HEK293T (cell line): ENCODE measurements around the gene CAST.

Source experiments
- NFRKB ChIP-seq: fragments of 450-650 bp; IDR thresholded peaks from 2 replicates; pipeline ENCODE4 v1.6.1; 2016; ENCODE audit warnings: mild to moderate bottlenecking, moderate library complexity
- SP1 ChIP-seq: fragments of 450-650 bp; IDR thresholded peaks from 2 replicates; pipeline ENCODE4 v1.6.1; 2017
- ZNF384 ChIP-seq: fragments of 450-650 bp; IDR thresholded peaks from 2 replicates; pipeline ENCODE4 v1.6.1; 2016

- TF ChIP-seq SP1 (no peak), ZNF384 (no peak), NFRKB (no peak)
Observed at GRCh38 chr5:96721351-96721977, 59.3 kb downstream of the CAST start.
